Endothelial cell of umbilical vein (primary cell): Measurements from ENCODE around the gene RWDD4. TPM values are rescaled to one million over a fixed set of nuclear protein-coding genes. Genes with fewer than 3 reads are reported as not detected.

Experiments used
- BruUV-seq: library from RNA; stranded (reverse); fragments of 400-500 nt; replicated peaks from 2 replicates; lab custom pipeline; 2021; lab: Mats Ljungman, UMichigan
- CTCF ChIA-PET: fragments of 300-600, 350-600 bp; sonication (Branson Sonifier 250); formaldehyde crosslinking; loops from one replicate; lab custom pipeline; 2021; ENCODE audit warnings: antibody characterized with exemption, inconsistent platforms; lab: Charles Lee
- POLR2A ChIA-PET: fragments of 300-600, 350-600 bp; sonication (Branson Sonifier 250); formaldehyde crosslinking; loops from one replicate; lab custom pipeline; 2021; ENCODE audit warnings: antibody characterized with exemption, inconsistent platforms; lab: Charles Lee
- DNase-seq: peaks from one replicate; pipeline ENCODE4 v3.0.0-alpha.2; 2011; ENCODE audit warnings: low read depth, low spot score
- FAIRE-seq: peaks from 2 replicates; lab custom pipeline; 2011; peaks lifted over from hg19 to GRCh38; lab: Jason Lieb, UNC
- H2AFZ ChIP-seq: 2 replicates; pipeline ENCODE4 v1.6.0; 2012; ENCODE audit warnings: low read depth, low read length, control low read depth, inconsistent platforms
- H3K27ac ChIP-seq: 2 replicates; pipeline ENCODE4 v1.5.1; 2011; ENCODE audit warnings: low read depth, mild to moderate bottlenecking, control low read depth, low read length, moderate library complexity; ENCODE audit not compliant: insufficient read depth
- H3K27me3 ChIP-seq, 2 experiments: 2 replicates each; pipeline versions ENCODE4 v1.6.0 to v1.6.1; 2011; ENCODE audit warnings: low read length in 2 of 2, mixed read lengths in 1 of 2; ENCODE audit not compliant: control insufficient read depth in 2 of 2, insufficient read depth in 2 of 2
- H3K36me3 ChIP-seq, 2 experiments: 2 replicates in 1 of 2; 3 replicates in 1 of 2; pipeline ENCODE4 v1.5.1; 2011; ENCODE audit warnings: low read length in 2 of 2, mild to moderate bottlenecking in 1 of 2, moderate library complexity in 1 of 2; ENCODE audit not compliant: control insufficient read depth in 2 of 2, insufficient read depth in 2 of 2; ENCODE audit errors: extremely low read depth in 1 of 2
- H3K4me1 ChIP-seq: 3 replicates; pipeline ENCODE4 v1.5.1; 2011; ENCODE audit warnings: mild to moderate bottlenecking, low read length; ENCODE audit not compliant: control insufficient read depth, insufficient read depth; ENCODE audit errors: extremely low read depth
- H3K4me2 ChIP-seq: 2 replicates; pipeline ENCODE4 v1.6.1; 2011; ENCODE audit warnings: low read length, control low read depth, mixed read lengths; ENCODE audit not compliant: insufficient read depth
- H3K4me3 ChIP-seq, 3 experiments: fragments of 200-600 bp in 1 of 3; sonication (generic), shearing (Covaris generic) in 1 of 3; replicated peaks in 1 of 3; 2 replicates each; pipeline ENCODE4 v1.5.1; 2011 to 2016; ENCODE audit warnings: control low read depth in 3 of 3, low read length in 3 of 3, mild to moderate bottlenecking in 2 of 3, inconsistent platforms in 1 of 3, low read depth in 1 of 3, moderate library complexity in 1 of 3; ENCODE audit not compliant: insufficient read depth in 1 of 3
- H3K79me2 ChIP-seq: 2 replicates; pipeline ENCODE4 v1.6.0; 2012; ENCODE audit warnings: low read length, inconsistent platforms; ENCODE audit not compliant: control insufficient read depth, insufficient read depth
- H3K9ac ChIP-seq: replicated peaks from 2 replicates; pipeline ENCODE3; 2011; ENCODE audit warnings: low read length, control low read depth; ENCODE audit not compliant: insufficient read depth; ENCODE audit errors: extremely low read depth
- H3K9me1 ChIP-seq: replicated peaks from 3 replicates; pipeline ENCODE4 v1.6.0; 2011; ENCODE audit warnings: mild to moderate bottlenecking, low read length; ENCODE audit not compliant: control insufficient read depth, insufficient read depth; ENCODE audit errors: extremely low read depth
- H3K9me3 ChIP-seq: replicated peaks from 2 replicates; pipeline ENCODE4 v1.5.1; 2012; ENCODE audit warnings: low read length, inconsistent platforms; ENCODE audit not compliant: control insufficient read depth, insufficient read depth
- H4K20me1 ChIP-seq: replicated peaks from 2 replicates; pipeline ENCODE3; 2011; ENCODE audit warnings: mild to moderate bottlenecking, low read length; ENCODE audit not compliant: control insufficient read depth, insufficient read depth; ENCODE audit errors: extremely low read depth
- CTCF ChIP-seq, 2 donors: IDR thresholded peaks; 1 replicate in 1 of 2; 2 replicates in 1 of 2; pipeline ENCODE4 v1.5.1; 2011; ENCODE audit warnings: low read length in 2 of 2, mild to moderate bottlenecking in 2 of 2, moderate library complexity in 2 of 2, control low read depth in 1 of 2, inconsistent platforms in 1 of 2, low read depth in 1 of 2; ENCODE audit not compliant: insufficient read depth in 1 of 2; ENCODE audit errors: extremely low read depth in 1 of 2
- EZH2 ChIP-seq: IDR thresholded peaks from 2 replicates; pipeline ENCODE4 v1.6.1; 2012; ENCODE audit warnings: borderline replicate concordance, low read depth, mild to moderate bottlenecking, moderate library complexity, low read length, inconsistent platforms; ENCODE audit not compliant: severe bottlenecking
- FOS ChIP-seq: IDR thresholded peaks from 2 replicates; pipeline ENCODE4 v1.6.1; 2011; ENCODE audit warnings: mild to moderate bottlenecking, low read length, moderate library complexity, borderline replicate concordance; ENCODE audit not compliant: insufficient read depth
- GATA2 ChIP-seq: IDR thresholded peaks from 2 replicates; pipeline ENCODE4 v1.7.0; 2011; ENCODE audit warnings: low read depth, mild to moderate bottlenecking, moderate library complexity, mixed read lengths, low read length; ENCODE audit not compliant: insufficient read length, insufficient read depth
- JUN ChIP-seq: IDR thresholded peaks from 2 replicates; pipeline ENCODE4 v1.6.1; 2011; ENCODE audit warnings: borderline replicate concordance, low read depth; ENCODE audit not compliant: insufficient read length, insufficient read depth
- MAX ChIP-seq: IDR thresholded peaks from 2 replicates; pipeline ENCODE4 v1.6.1; 2011; ENCODE audit not compliant: insufficient read depth, insufficient read length
- MYC ChIP-seq: IDR thresholded peaks from one replicate; pipeline ENCODE4 v1.6.1; 2011; ENCODE audit warnings: mild to moderate bottlenecking, low read depth, low read length
- POLR2A ChIP-seq: IDR thresholded peaks from 2 replicates; pipeline ENCODE4 v1.6.1; 2012; ENCODE audit warnings: low read depth, mild to moderate bottlenecking, control low read depth, low read length
- POLR2AphosphoS5 ChIP-seq: IDR thresholded peaks from 2 replicates; pipeline ENCODE4 v1.6.1; 2012; ENCODE audit warnings: low read depth, mild to moderate bottlenecking, control low read depth, low read length, moderate library complexity; ENCODE audit not compliant: insufficient read depth
- dilution Hi-C: fragments of 300-500 bp; cut with MboI; formaldehyde crosslinking; loops from one replicate; pipeline ENCODE4 v1.15.0; 2019; ENCODE audit warnings: low sequenced_read_pairs; ENCODE audit not compliant: extremely low pct_ligation_motif_present
- intact Hi-C: fragments of 100-400 bp; cut with micrococcal nuclease; formaldehyde crosslinking; loops from one replicate; pipeline ENCODE4 v1.10.0; 2022
- polyA plus RNA-seq, 4 experiments: library from polyadenylated mRNA; depleted of rRNA in 3 of 4; stranded (reverse) in 3 of 4; unstranded in 1 of 4; fragments of >200 nt; gene quantifications; 2 replicates each; pipeline versions ENCODE4 v1.2.1 to v1.2.3, GENCODE V29; 2011 to 2012; ENCODE audit warnings: missing spikeins in 1 of 4
- total RNA-seq: library from RNA; stranded (reverse); gene quantifications from 2 replicates; pipeline ENCODE4 v1.2.3, GENCODE V29; 2021

The RWDD4 gene
- total and polyA plus RNA-seq, 2 donors (not counting 3 experiments of a cell fraction or from before 2014, with no cell fraction given): 4.9 to 16.6 TPM

GRCh38 chr4:183645326-183645725 lies 13.7 kb downstream of the RWDD4 start:
- H3K4me2 ChIP-seq: no peak overlapping the region
- peaks cover 3 to 6% of the 10 kb centered on the region in 2 experiments for H3K36me3 ChIP-seq
- H3K9me1 ChIP-seq: no peaks in the 10 kb centered on the region
- no peaks in the 10 kb centered on the region for H3K27me3 ChIP-seq
- no peak overlapping the region for H3K9ac ChIP-seq
- BruUV-seq: no TSS peak
- H3K79me2 ChIP-seq: no peaks in the 10 kb centered on the region
- H3K4me3 ChIP-seq: no peak overlapping the region
- no peak overlapping the region for H3K27ac ChIP-seq
- H2AFZ ChIP-seq: no peak overlapping the region
- no peak for DNase-seq
- FAIRE-seq: no peak
- ChIA-PET POLR2A (interaction anchor here (0.6 kb wide), 1 partner anchor 169 kb away, joined by 3 read pairs; no protein-coding TSS in a partner anchor), CTCF (no interaction called here)
- H3K9me3 ChIP-seq: no peaks in the 10 kb centered on the region
- intact Hi-C loops: no loop called here
- TF ChIP-seq EZH2 (no peak), MYC (no peak), POLR2AphosphoS5 (no peak), MAX (no peak), POLR2A (no peak), CTCF (IDR thresholded peaks at IDR 0.05; ENCODE audit: extremely low read depth in 1 of 2, insufficient read depth in 1 of 2, low read depth in 1 of 2, low read length in 2 of 2) (no peak), FOS (no peak), JUN (no peak), GATA2 (no peak)
- dilution Hi-C loops: no loop called here
- H4K20me1 ChIP-seq: no peaks in the 10 kb centered on the region
- no peaks in the 10 kb centered on the region for H3K4me1 ChIP-seq
